Measurements from ENCODE around the gene SLIT3.

The SLIT3 gene

DNA sequence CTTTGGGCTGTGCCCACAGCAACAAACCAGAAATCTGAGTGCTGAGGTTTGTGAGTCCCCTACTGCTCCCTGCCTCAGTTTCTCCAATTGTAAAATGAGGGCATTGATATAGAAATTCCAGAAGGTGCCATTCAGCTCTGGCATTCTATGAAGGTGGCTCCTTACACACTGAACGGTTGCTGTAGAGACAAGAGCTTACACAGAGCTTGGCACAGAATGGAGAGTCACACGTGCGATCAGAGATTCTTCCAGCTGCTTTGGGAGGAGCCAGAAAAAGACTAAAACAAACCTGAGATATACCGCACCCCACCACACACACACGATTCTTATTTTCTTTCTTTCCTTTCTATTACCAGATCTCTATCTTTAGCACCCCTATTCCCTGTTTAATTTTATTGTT, 122.7 kb downstream of the SLIT3 start:
- no peak for DNase-seq (ENCODE audit: low read depth in 1 of 2, low spot score in 1 of 2)

DNA sequence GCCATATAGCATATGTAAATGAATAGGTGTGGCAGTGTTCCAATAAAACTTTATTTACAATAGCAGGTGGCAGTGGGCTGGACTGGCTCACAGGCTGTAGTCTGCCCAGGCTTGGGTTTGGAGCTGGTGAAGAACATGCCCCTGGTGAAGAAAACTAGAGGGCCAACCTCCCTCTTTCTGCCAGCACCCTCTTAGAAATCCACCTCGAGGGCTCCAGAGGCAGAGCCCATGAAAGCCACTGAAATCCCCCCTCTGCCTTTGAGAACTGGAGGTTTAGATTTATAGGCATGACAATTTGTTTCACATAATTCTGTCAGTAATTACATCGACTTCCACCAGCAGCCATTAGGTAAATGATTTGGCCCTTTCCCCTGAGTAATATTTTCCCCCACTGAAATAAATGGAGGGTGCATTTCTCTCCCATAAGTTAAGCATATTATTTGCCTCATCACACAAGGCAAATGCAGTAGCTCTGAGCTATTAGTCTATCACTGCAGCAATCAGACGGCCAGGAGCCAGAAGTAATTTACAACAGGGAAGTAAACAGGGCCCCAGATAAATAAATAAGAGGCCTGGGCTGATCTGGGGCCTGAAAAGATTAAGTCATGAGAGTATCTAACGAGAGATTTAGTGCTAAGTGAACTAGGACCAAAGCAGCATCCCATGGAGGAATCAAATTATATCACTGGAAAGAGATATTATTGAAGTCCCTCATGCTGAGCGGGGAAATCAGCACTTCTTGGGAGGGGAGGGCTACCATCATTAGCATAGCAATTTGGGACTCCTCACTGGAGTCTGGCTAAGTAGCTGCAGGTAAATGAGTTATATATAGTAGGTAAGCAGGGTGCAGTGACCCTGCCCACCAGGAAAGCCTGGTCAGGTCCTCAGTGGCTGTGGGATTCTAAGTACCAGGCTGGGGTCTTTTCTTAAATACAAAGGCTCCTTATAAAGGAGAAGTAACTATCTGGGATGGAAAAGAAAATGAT, 123.9 kb downstream of the SLIT3 start:
- no peak for DNase-seq (ENCODE audit: low read depth in 1 of 2, low spot score in 1 of 2)

DNA sequence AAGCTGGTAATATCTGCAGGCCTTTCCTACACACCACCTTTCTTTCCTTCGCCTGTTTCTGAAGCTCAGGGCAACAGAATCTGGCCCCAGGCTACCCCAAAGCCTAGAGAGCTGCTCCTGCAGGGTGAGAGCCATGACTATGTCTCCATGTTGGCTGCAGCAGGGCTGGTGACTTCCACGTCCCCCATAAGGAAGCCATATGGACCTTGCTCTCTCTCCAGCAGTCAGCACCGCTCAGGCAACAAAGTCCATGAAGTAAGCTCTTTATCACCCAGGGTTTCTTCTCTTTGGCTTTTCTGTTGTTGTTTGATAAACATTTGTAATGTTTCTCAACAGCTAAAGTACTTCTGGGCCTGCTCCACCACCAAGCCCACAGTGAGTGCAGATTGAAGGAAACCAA, 125.2 kb downstream of the SLIT3 start:
- no peak for DNase-seq (ENCODE audit: low read depth in 1 of 2, low spot score in 1 of 2)

DNA sequence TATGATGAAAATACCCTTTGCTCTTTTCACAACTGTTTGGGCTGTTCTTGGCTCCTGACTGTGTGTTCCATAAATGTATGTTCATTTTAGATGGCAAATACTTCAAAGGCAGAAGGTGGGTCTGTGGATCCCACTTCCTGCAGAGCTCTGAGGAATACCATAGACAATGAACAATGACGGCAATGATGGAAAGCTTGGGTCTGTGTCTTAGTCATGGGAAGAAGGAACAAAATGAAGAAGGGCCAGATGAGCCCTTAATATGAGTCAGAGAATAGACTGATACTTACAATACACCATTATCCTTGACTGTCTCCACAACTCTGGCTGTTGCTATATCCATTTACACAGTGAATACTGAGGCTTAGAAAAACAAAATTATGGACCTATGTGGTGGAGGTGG, 126.0 kb downstream of the SLIT3 start:
- no peak for DNase-seq (ENCODE audit: low read depth in 1 of 2, low spot score in 1 of 2)

DNA sequence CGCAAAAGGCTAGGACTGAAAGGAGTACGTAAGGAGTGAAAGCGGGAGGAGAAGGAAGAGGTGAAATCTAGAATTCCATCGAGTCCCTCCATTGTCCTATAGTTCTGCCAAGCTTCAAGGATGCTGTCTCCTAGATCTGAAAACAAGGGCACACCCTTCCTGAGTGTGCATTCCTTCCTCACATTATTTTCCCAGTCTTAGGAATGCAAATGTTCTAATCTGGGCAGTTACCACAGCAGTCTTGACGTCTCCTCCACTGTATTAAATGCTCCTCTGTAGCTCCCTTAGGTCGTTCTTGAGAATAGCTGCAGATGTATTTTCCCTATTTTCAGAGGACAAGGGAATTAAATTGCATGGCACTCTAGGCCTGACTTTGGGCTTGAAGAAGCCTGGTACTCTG, 127.6 kb downstream of the SLIT3 start:
- no peak for DNase-seq (ENCODE audit: low read depth in 1 of 2, low spot score in 1 of 2)

DNA sequence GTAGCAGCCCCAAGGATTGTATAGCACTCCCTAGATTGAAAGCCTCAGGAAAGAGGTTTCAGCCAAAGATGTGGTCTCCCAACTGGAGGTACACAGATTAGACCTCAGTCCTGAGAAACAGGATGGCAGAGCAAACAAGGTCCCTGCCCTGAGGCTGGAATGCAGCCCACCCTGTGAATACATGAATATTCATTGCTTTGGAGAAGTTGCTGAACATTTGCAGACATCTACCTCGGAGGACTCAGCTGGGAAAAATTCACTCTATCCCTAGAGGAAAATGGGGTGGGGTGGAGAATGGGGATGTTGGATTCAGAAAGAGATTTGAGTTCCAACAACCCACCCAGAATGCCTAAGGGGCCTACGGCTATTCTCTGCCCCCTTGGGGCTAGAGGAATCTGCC, 129.4 kb downstream of the SLIT3 start:
- no peak for DNase-seq (ENCODE audit: low read depth in 1 of 2, low spot score in 1 of 2)

DNA sequence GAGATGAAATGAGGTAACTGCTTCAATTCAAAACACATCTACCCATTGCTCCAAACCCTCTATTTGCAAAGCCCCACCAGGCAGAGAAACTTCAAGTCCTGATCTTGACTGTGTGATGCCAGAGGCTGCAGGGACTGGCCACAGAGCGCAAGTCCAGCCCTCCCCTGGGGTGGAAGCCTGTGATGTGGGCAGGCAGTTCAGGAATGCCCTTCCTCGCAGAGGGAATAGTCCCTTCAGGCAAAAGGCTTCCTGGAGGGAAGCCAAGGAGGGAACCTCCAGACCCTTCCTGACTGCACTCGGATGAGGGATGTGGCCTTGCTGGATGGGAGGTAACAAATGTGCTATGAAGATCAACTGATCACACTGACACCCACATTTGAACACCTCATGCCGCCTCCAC, 131.2 kb downstream of the SLIT3 start:
- no peak for DNase-seq (ENCODE audit: low read depth in 1 of 2, low spot score in 1 of 2)

DNA sequence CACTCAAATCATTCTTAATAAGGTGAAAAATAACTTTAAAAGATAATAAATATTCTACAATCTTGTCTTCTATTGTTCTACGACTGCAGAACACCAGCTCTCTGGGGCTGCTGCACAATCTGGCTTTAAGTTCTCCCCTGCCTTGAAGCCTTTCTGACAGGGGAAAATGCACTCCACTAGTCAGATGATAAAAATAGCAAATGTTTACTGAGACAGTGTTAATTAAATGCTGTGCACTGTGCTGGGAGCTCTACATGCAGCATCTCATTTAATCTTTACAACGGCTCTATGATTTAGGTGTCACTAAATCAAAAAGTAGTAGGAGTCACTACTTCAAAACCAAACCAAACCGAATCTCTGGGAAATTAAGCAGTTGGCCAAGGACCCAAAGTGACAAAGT, 132.7 kb downstream of the SLIT3 start:
- no peak for DNase-seq (ENCODE audit: low read depth in 1 of 2, low spot score in 1 of 2)

DNA sequence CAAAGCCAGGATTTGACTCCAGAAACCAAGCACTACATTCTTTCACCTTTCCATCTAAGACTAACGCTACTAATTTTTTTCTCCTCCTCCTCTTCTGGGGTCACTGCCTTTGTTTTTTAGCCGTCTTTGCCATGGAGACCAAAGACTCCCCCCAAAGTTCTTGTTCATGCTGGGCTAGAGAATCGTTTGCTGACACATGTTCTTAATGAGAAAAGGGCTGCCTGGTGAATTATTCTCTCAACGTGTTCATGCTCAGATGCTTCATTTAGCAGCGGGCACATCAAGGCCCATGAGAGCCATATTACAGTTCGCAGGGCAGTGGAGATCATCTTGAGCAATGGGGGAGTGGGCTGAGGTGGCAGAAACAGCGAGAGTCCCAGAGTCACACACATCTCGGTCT, 134.9 kb downstream of the SLIT3 start:
- DNase-seq (ENCODE audit: low read depth in 1 of 2, low spot score in 1 of 2): no peak

DNA sequence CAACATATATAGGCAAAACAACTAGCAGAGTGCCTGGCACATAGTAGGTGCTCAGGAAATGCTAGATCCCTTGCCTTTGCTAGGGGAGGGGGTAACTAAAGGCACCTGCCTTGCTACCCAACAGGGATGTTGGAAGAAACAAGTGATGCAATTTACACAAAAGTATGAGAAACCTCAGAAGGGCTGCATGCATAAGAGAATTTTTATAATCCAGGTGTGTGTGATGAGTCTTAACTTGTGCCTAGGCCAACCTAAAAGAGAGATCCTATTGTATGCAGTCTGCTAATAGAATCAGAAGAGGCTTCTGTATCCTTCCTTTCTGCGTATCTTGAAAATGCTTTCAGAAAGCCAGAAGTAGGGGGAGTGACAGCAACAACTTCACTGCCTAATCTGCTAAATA, 135.9 kb downstream of the SLIT3 start:
- DNase-seq (ENCODE audit: low read depth in 1 of 2, low spot score in 1 of 2): no peak

DNA sequence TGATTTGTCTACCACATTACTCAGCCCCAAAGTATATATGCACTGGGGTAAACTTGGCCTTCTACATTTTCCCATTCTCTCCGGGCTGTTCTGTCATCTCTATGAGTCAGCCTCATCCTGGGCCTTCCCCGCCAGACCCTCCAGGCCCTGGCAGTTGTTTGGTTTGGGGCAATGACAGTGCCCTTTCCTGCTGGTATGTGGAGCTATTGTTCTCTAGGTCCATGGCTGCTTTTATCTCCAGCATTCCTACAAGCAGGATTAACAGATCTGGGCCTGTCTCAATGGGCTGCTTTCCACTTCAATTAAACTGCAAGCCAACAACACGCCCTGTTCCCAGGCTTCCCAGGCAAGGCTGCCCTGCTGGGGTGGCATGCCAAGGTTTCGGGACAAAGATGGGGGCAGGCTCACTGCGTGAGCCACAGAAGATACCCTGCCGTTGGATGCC, 136.4 kb downstream of the SLIT3 start:
- DNase-seq (ENCODE audit: low read depth in 1 of 2, low spot score in 1 of 2): no peak

DNA sequence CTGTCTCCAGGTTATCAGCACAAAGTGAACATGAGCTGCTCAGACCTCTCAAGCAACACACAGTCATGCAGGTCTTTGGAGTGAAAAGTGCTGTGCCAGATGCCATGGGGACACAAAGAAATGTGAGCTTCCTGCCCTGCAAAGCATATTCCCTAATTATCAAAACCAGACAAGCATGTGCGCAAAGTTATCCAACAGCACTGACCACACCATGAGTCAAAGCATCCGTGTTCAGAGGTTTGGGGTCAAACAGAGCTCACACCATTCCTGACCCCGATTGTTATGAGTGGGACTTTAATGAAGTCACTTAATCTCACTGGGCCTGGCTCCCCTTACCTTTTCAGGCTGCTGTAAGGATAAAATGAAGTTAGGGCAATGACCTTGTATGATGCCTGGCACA, 138.5 kb downstream of the SLIT3 start:
- no peak for DNase-seq (ENCODE audit: low read depth in 1 of 2, low spot score in 1 of 2)

DNA sequence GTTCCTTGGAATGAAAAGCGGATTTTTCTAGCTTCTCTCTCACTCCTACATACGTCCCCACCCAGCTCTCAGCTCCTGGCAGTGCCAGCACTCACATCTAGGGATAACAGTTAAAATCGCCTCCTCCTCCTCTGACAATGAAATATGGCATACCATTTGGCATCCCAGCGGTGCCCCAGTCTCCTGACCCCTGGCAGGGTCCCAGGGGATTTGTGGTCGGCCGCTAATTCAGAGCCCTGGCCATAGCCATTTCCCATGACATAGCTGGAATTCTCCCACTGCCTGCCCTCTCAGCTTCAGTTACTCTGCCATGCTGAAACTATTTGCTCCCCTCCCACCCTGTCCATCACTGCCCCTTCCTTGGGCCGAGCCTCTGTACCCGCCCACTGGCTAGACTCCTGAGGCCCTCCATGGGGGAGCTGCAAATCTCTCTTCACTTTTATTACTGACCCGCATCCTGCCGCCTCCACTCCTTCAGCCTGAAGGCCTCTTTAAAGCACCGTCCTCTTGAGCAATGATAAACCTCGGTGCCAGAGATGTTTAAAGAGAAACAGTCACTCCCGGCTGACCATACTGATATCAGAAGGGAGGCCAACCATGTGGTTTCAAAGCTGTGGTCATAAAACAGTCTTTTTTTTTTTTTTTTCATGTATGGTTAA, 139.8 kb downstream of the SLIT3 start:
- no peak for DNase-seq (ENCODE audit: low read depth in 1 of 2, low spot score in 1 of 2)

DNA sequence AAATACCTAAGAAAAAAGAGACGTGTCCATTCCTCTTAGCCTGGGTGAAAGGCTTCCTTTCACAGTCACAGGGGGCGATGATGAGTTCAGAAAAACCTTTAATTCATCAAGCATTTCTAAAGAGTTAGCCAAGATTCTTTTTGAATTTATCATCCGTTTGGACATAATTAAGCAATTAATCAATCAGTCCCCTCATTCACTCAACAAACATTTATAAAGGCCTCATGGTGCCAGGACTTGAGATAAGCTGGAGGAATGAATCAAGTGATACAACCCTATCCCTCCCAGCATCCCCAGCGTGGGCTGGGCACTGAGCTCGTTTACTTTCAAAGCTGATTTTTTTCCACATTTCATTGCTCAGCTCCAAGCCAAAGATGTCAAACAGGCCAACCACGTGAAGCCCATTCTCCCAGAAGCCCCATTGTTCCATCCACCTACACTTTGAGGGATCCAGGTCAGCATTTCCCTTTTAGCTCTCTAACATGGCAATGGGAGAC, 140.5 kb downstream of the SLIT3 start:
- no peak for DNase-seq (ENCODE audit: low read depth in 1 of 2, low spot score in 1 of 2)

DNA sequence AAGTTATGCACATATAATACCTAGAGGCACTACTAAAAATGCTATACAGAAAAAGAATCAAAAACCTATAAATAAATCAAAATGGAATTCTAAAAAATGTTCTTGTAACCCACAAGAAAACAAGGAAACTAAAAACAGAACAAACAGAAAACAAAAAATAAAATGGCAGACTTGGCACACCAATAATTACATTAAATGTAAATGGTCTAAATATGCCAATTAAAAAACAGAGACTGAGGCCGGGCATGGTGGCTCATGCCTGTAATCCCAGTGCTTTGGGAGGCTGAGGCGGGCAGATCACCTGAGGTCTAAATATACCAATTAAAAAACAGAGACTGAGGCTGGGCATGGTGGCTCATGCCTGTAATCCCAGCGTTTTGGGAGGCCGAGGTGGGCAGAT, 142.2 kb downstream of the SLIT3 start:
- no peak for DNase-seq (ENCODE audit: low read depth in 1 of 2, low spot score in 1 of 2)

DNA sequence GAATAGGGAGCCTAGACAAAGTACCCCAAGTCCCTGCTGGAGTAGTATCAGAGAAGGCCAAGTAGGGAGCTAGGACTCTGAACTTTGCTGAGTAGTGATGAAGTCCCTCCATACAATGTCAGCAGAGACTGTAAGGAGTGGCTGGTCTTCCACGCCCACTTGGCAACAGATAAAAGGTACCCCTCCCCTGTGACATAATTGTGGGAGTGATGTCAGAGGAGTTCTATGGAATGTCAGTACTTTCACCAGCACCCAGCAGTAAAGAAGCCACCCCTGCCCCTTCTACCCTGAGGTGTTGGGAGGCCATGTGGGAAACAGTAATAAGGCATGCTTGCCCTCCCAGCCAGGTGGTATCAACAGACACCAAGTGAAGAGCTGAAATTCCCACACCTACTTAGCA, 143.9 kb downstream of the SLIT3 start:
- no peak for DNase-seq (ENCODE audit: low read depth in 1 of 2, low spot score in 1 of 2)

DNA sequence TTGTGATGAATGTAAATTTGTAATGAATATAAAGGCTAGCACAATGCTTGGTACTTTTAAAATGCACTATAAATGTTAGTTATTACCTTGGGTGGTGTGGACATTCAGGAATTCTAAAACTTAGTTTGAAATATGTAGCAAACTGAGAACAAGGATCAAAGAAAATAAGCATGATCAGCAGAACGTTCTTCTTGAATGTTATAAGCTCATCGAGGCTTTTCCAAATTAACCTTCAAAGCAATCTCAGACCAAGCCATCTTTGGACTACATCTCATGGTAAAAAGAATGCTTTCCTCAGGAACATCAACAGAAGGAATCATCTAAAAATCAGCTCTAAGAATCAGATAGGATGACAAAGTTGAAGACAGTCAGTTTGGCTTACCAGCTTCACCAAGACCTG, 146.3 kb downstream of the SLIT3 start:
- no peak for DNase-seq (ENCODE audit: low read depth in 1 of 2, low spot score in 1 of 2)

DNA sequence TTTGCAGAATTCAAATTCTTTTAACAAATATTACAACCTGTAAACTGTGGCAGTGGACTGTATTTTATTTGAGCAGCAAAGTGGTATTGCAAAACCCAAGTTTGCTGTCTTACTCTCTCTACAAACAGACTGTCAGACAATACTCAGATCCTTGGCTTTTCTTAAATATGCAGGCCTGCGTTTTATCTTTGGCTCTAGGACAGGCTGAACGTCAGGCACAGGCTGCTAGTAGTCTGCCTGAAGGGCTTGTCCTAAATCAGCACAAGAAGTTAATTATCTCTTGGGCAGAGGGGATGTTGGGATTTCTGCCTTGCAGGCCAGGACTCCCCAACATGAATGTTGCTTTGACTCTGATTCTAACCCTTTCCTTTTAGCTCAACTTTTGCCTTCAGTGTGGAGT, 147.5 kb downstream of the SLIT3 start:
- DNase-seq (ENCODE audit: low read depth in 1 of 2, low spot score in 1 of 2): no peak

DNA sequence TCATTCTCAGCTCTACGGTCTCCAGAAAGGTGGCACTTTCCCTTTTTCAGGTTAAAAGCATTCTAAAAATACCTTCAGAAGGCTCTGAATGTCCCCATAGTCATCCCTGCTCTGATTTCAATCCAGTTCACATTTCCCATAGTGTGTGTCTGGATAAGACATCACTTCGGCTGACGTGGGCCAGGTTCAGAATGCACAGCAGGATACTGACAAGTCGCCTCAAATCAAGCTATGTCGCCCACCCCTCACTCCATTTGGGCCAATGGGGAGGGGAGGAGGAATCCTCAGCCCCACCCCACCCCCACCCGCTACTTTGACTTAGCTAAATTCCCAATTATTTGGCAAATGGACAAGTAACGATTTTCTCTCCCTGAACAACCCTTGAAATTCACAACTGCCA, 148.0 kb downstream of the SLIT3 start:
- DNase-seq (ENCODE audit: low read depth in 1 of 2, low spot score in 1 of 2): no peak

DNA sequence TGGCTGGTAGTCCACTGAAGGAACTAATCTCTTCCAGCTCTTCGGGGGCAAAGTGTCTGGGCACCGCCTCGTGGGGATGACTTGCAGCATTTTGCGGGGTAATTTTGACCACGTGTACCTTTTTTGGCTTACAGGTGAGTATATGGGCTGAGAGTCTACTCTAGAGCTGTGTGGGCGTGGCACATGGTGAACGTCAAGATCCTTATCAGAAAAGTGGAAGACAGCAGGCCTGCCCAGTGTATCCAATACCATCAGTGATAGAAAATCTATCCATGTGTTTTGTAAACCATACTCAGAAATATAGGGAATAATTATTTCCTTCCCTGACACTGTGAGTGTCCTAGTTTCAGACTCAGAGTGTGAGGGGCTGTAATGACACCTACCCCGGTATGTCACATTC, 148.5 kb downstream of the SLIT3 start:
- DNase-seq (ENCODE audit: low read depth in 1 of 2, low spot score in 1 of 2): no peak

DNA sequence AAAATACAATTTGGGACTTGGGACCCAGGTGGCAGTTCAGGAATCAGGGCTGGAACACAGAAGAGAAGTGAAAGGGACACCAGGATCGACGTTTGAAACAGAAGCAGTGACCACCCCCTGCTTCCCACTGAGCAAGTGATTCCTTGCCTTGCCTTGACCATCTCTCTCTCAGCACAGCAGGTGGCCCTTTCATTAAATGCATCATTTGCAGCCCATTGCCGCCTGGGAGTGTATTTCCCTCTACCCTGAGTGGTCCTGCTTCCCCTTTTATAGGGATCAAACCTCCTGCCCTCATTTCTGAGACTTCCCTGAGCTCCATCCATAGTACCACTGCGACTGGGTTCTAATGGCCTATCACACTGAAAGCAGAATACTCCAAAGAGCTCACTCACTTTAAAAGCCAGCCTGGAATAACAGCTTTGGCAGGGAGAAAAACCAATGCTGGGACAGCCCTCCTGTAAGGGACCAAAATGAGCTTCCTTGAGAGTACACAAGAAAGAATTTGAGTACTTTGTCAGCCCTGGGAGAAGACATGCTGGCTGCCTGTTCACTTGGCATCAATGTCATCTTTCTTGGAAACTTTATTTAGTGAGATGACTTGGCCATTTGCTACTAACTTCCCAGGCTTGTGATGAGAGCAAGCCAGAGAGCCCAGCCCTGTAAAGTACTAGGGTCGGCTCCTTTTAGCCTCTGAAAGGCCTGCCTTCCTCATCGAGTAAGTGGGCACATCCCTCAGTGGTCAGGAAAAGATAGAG, 149.7 kb downstream of the SLIT3 start:
- DNase-seq (ENCODE audit: low read depth in 1 of 2, low spot score in 1 of 2): no peak

DNA sequence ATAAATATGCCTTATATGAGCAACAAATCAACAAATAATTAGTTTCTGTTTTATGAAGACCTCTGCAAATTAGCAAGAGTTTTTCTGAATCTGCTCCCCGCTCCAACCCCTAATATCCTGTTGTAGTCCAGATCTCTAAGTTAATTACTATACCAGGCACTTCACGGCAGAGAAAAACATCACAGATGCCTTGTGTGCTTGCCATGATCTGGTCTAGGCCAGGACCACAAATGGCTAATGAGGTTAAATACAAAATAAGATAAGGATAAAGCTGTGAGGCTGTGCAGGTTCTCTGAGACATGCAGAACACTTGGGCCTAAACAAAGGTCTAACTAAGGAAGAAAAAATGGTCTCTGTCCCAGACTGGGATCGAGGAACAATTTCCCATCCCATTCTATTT, 150.8 kb downstream of the SLIT3 start:
- no peak for DNase-seq (ENCODE audit: low read depth in 1 of 2, low spot score in 1 of 2)

Measured in activated T-helper 1 cell treated with anti-CD3 and anti-CD28 coated beads, Interleukin-2, amount 50 U/mL, for 16 hours (primary cell).